ENCODE data around the gene DENND10.
"Not testable (repeated sequence)": the region's sequence is repeated elsewhere in the genome, so short reads cannot be mapped to it uniquely, and the experiment has no call there.

DENND10 gene

DNA sequence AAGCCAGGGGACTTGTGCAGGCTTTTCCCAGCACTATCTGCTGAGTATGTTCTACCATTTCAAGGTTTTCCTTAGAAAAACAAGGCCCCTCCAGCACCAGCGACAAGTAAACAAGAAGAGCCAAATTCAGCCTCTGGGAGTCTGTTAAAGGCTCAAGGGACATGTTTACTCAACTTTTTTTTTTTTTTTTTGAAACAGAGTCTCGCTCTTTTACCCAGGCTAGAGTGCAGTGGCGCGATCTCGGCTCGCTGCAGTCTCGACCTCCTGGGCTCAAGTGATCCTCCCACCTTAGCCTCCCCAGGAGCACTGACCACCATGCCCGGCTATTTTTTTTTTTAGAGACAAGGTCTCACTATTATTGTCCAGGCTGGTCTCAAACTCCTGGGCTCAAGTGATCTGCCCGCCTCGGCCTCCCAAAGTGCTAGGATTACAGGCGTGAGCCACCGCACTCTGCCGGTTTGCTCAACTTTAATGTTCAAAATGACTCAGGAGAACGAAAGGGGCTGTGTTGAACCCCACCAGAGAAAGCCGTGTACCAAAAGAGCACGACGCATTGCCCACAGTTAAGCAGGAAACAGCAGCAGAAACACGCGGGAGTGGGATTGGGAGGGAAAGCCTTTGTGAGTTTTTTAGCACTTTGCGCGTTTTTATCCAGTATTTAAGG, 73.9 kb downstream of the DENND10 start:
- DNase-seq: peak; percentile 27

DNA sequence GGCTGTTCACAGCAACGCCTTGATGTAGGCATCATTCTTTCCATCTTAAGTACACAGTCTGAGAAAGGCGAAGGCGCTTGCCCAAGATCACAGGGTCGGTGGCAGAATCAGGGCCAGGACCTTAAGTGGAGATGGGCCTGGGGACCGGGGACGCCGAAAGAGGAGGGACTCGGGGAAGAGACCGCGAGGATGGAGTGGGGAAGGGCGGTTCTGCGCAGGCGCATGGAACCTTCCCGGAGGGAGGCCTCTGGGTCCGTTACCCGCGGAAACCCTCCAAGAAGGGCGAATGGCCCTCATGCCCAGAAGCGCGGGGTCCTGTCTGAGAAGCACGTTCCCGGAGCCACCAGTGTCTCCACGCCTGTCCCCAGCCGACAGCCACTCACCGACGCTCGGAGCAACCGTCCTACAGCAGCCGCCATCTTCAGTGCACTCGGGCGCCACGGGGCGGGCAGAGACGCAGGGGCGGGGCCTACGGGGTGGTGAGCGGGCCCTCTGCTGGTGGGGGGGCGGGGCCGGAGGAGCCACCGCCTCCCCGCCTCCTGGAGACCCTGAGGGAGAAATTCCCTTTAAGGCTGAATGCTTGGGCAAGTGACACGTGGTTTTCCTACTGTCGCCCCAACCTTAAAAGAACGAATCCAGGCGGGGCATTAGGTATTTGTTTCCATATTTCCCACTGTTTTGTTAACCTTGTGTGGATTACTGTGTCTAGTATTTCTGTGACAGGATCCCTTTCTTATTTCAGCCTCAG, 74.6 kb downstream of the DENND10 start, which contains the start of gene PRDX3:
Gene PRDX3, minus strand, starts transcription at position 441 of the 748 bp plus-strand sequence. Its CDS starts 22 bp downstream, at position 419.
- DNase-seq: peak; percentile 93

DNA sequence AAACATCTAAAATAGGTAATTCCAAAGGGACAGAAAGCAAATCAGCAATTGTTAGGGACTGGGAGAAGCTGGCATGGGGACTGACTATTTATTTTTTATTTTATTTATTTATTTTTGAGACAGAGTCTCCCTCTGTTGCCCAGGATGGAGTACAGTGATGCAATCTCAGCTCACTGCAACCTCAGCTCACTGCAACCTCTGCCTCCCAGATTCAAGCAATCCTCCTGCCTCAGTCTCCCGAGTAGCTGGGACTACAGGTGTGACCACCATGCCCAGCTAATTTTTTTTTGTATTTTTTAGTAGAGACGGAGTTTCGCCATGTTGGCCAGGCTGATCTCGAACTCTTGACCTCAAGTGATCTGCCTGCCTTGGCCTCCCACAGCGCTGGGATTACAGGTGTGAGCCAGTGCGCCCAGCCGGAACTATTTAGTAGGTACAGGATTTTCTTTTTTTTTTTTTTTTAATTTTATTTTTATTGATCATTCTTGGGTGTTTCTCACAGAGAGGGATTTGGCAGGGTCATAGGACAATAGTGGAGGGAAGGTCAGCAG, 77.0 kb downstream of the DENND10 start:
- not testable (repeated sequence) for DNase-seq

DNA sequence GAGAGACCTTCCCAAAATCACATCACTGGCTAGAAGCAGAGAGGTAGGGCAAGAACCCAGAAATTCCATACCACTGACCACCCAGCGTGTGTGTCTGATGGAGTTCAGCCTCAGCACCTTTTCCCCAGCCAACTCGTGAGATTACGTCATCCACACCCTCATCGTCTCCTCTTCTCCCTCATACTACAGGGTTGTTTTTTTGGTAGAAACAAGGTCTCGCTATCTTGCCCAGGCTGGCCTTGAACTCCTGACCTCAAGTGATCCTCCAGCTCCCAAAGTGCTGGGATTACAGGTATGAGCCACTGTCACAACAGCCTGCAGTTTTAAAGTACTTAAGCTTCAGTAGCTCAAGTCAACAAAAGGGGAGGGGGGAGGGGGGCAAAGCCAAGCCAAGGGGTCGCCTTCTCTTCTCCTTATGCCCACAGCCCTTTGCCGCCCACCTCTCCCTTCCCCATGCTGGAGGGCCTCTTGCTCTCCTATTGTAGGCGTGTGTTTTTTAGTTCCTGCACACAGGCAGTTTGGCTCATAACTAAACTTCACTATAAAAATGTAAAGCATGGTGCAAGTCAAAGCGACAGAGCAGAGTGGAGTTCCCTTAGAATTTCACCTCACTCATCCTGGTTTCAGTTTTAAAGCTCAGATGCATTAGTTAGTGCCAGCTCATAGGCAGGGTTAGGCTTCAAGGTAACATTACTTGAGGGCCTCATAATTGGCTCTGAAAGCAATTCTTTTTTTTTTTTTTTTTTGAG, 79.9 kb downstream of the DENND10 start:
- DNase-seq: no peak
